ENCODE data around the gene SLC35A2.

Gene SLC35A2

GRCh38 chrX:48927123-48927522 lies 15.7 kb upstream of the SLC35A2 start:
- no peak for DNase-seq (ENCODE audit: low read depth)

DNA sequence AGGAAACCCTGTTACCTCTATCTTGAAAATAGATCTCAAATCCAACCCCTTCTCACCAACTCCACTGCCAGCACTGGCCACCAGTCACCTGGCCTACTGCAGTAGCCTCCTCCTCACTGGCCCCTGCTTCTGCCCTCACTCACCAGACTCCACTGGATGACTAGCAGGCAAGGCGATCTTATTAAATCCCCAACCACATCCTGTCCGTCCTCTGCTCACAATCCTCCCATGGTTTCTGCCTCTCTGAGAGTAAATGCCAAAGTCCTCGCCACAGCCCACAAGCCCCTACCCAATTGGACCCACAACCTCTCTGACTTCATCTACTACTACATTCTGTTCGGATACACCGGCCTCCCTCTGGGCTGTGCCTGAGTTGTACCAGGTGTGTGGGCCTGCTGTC lies 12.8 kb upstream of the SLC35A2 start:
- no peak for DNase-seq (ENCODE audit: low read depth)

GRCh38 chrX:48923771-48924170 lies 12.3 kb upstream of the SLC35A2 start:
- DNase-seq (ENCODE audit: low read depth) = no peak

GRCh38 chrX:48920718-48921104 lies 9.3 kb upstream of the SLC35A2 start:
- no peak for DNase-seq (ENCODE audit: low read depth)

DNA sequence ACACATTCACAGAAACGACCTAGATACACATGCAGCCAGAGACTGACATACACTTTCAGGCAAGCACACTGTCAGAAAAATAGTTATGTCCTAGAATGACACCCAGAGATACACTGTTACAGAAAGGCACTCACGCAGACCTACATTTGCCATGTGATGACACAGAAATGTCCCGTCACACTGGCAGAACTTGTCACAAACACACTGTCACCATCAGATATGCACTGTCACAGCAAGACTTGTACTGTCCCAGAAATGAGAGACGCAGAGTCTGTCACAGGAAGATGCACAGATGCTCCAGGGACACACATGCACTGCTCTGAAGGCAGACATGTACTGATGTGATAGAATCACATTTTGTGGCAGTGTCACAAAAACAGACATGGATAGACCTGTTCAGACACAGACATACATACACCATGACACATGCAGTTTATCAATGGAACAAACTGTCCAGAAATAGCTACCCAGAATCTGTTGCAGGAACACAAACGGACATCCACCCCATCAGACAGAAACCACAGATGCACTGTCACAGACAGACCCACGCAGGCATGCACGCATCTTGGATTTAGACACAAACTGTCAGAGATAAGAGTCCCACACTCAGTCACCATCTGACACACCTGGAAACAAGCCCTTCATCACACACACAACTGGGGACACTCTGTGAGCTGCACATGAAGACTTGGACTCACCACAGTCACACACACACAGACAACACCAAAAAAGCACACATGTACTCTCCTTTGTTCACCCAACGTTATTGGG lies 8.7 kb upstream of the SLC35A2 start:
- DNase-seq (ENCODE audit: low read depth) = no peak

DNA sequence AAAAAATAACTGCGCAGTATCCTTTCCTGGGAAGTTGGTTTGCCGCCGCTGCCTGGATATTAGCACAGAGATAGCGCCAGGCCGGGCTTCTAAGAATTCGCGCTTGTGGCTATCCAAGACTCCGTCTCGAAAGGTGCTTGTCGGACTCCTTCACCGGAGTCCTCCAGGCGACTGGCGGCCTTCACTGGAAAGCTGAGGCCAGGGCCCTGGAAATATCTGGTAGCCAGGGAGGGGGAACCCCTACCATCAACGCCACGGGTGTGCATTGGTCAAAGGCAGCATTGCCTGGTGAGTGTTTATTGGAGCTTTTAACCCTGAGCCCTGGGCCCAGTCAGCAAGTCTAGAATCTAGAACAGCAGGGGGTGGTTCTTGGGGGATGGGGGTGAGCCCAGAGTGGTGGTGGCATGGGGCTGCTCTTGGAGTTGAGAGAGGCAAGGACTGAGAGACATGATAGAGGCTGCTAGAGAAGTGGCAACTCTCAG lies 8.0 kb upstream of the SLC35A2 start:
- DNase-seq (ENCODE audit: low read depth) = no peak

- peak; percentile 84 for DNase-seq (ENCODE audit: low read depth)
Measured at GRCh38 chrX:48918643-48919340, 7.3 kb upstream of the SLC35A2 start, which contains the start of gene PIM2. Gene PIM2 (minus strand): TSS chrX:48919024. CDS start chrX:48918834, 190 bp downstream.

GRCh38 chrX:48918301-48918642 lies 6.8 kb upstream of the SLC35A2 start:
- no peak for DNase-seq (ENCODE audit: low read depth)

- DNase-seq (ENCODE audit: low read depth) = peak; percentile 80
Measured at GRCh38 chrX:48917139-48918001, 5.9 kb upstream of the SLC35A2 start.

GRCh38 chrX:48914593-48915493 lies 3.4 kb upstream of the SLC35A2 start:
- DNase-seq (ENCODE audit: low read depth) = no peak

- DNase-seq (ENCODE audit: low read depth) = no peak
Measured at GRCh38 chrX:48913605-48914366, 2.3 kb upstream of the SLC35A2 start.

GRCh38 chrX:48910926-48911411 lies 477 bp downstream of the SLC35A2 start:
- no peak for DNase-seq (ENCODE audit: low read depth)

GRCh38 chrX:48909703-48910294 lies 1.6 kb downstream of the SLC35A2 start:
- DNase-seq (ENCODE audit: low read depth) = no peak

GRCh38 chrX:48908600-48908999 lies 2.8 kb downstream of the SLC35A2 start:
- DNase-seq (ENCODE audit: low read depth) = no peak

DNA sequence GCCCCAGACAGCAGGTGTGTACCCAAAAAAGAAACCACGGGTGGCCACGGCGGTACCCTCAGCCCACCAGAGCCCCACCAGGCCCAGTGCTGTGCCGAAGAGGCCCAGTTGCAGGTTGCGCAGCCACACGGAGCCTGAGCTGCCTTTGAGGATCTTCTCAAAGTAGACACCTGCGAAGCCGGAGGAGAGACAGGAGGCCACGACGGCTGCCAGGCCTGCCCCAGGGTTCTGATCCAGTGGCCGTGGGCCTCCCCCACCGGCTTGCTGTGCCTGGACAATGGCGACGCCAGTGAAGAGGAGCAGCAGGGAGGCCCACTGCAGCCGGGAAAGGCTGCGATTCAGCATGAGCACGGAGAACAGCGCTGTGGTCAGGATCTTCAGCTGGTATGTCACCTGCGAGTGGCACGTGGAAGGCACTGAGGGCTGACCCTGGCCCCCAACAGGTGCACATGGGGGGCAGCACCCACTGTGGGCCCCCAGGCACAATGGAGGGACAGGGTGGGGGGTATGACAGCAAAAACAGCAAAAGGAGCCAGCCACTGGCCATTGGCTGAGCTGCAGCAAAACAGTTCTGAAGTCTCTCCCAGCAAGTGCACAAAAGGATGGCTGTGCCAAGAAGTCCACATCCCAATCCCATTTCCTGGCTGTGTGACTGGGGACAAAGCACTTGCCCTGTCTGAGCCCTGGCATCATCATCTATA lies 6.2 kb downstream of the SLC35A2 start:
- no peak for DNase-seq (ENCODE audit: low read depth)

- no peak for DNase-seq (ENCODE audit: low read depth)
Measured at GRCh38 chrX:48904626-48905025, 6.8 kb downstream of the SLC35A2 start.

GRCh38 chrX:48904180-48904579 lies 7.3 kb downstream of the SLC35A2 start:
- DNase-seq (ENCODE audit: low read depth) = no peak

- no peak for DNase-seq (ENCODE audit: low read depth)
Measured at GRCh38 chrX:48903290-48903689, 8.2 kb downstream of the SLC35A2 start.

DNA sequence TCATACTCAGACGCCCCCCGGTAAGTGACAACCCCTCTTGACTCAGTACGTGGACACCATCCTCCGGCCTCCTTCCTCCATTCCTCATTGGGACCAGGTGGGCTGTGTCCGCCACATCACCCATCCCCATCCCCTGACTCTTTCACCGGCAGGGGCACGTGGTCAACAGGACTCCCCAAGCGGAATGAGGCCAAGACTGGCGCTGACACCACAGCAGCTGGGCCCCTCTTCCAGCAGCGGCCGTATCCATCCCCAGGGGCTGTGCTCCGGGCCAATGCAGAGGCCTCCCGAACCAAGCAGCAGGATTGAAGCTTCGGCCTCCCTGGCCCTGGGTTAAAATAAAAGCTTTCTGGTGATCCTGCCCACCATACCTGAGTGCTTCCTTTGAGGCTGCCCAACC lies 8.7 kb downstream of the SLC35A2 start:
- no peak for DNase-seq (ENCODE audit: low read depth)

DNA sequence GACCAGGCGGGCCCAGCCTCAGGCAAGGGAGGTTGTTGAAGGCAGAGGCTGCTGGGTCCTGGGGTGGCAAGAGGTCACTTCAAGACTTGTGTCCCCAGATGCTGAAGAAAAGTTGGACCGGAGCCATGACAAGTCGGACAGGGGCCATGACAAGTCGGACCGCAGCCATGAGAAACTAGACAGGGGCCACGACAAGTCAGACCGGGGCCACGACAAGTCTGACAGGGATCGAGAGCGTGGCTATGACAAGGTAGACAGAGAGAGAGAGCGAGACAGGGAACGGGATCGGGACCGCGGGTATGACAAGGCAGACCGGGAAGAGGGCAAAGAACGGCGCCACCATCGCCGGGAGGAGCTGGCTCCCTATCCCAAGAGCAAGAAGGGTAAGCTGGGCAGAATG lies 9.3 kb downstream of the SLC35A2 start:
- no peak for DNase-seq (ENCODE audit: low read depth)
